GM18861 (cell line): ENCODE results near the gene SGCD.

Experiments
- ATAC-seq: cut with Tn5 transposase; IDR thresholded peaks from one replicate; pipeline ENCODE4 v1.9.1; 2021; ENCODE audit not compliant: unreplicated experiment

SGCD gene

GRCh38 chr5:156400231-156400986 is 73.4 kb downstream of the SGCD start:
- no peak for ATAC-seq

- ATAC-seq, result peak; percentile 2
Observed at GRCh38 chr5:156401804-156402203, 74.8 kb downstream of the SGCD start.

GRCh38 chr5:156402387-156402921 is 75.5 kb downstream of the SGCD start:
- ATAC-seq, result peak; percentile 96

- no peak for ATAC-seq
Observed at GRCh38 chr5:156405988-156406387, 79.0 kb downstream of the SGCD start.

- no peak for ATAC-seq
Observed at GRCh38 chr5:156407251-156407650, 80.3 kb downstream of the SGCD start.

GRCh38 chr5:156409834-156410233 is 82.9 kb downstream of the SGCD start:
- no peak for ATAC-seq

GRCh38 chr5:156411185-156411613 is 84.2 kb downstream of the SGCD start:
- ATAC-seq, result no peak

- no peak for ATAC-seq
Observed at GRCh38 chr5:156411957-156412356, 85.0 kb downstream of the SGCD start.

- ATAC-seq, result no peak
Observed at GRCh38 chr5:156414391-156414790, 87.4 kb downstream of the SGCD start.

- no peak for ATAC-seq
Observed at GRCh38 chr5:156419661-156420060, 92.7 kb downstream of the SGCD start.

GRCh38 chr5:156420665-156421064 is 93.7 kb downstream of the SGCD start:
- ATAC-seq, result no peak

- no peak for ATAC-seq
Observed at GRCh38 chr5:156421798-156422197, 94.8 kb downstream of the SGCD start.

GRCh38 chr5:156423597-156423996 is 96.6 kb downstream of the SGCD start:
- ATAC-seq, result no peak

GRCh38 chr5:156427315-156427714 is 100.4 kb downstream of the SGCD start:
- ATAC-seq, result no peak

- no peak for ATAC-seq
Observed at GRCh38 chr5:156431956-156432829, 105.2 kb downstream of the SGCD start.

GRCh38 chr5:156432830-156433105 is 105.8 kb downstream of the SGCD start:
- ATAC-seq, result no peak

- ATAC-seq, result no peak
Observed at GRCh38 chr5:156434471-156434870, 107.5 kb downstream of the SGCD start.

GRCh38 chr5:156435101-156435500 is 108.1 kb downstream of the SGCD start:
- no peak for ATAC-seq

- ATAC-seq, result no peak
Observed at GRCh38 chr5:156438076-156438475, 111.1 kb downstream of the SGCD start.

- no peak for ATAC-seq
Observed at GRCh38 chr5:156444753-156445291, 117.9 kb downstream of the SGCD start.

GRCh38 chr5:156446526-156446925 is 119.6 kb downstream of the SGCD start:
- ATAC-seq, result no peak

- ATAC-seq, result no peak
Observed at GRCh38 chr5:156450778-156451177, 123.8 kb downstream of the SGCD start.
